GM19238 (cell line): ENCODE measurements around the gene PRLH.

ENCODE experiments used
- DNase-seq: peaks from one replicate; pipeline ENCODE4 v3.0.0; 2011; ENCODE audit warnings: low spot score; ENCODE audit not compliant: insufficient read length

PRLH gene

DNA sequence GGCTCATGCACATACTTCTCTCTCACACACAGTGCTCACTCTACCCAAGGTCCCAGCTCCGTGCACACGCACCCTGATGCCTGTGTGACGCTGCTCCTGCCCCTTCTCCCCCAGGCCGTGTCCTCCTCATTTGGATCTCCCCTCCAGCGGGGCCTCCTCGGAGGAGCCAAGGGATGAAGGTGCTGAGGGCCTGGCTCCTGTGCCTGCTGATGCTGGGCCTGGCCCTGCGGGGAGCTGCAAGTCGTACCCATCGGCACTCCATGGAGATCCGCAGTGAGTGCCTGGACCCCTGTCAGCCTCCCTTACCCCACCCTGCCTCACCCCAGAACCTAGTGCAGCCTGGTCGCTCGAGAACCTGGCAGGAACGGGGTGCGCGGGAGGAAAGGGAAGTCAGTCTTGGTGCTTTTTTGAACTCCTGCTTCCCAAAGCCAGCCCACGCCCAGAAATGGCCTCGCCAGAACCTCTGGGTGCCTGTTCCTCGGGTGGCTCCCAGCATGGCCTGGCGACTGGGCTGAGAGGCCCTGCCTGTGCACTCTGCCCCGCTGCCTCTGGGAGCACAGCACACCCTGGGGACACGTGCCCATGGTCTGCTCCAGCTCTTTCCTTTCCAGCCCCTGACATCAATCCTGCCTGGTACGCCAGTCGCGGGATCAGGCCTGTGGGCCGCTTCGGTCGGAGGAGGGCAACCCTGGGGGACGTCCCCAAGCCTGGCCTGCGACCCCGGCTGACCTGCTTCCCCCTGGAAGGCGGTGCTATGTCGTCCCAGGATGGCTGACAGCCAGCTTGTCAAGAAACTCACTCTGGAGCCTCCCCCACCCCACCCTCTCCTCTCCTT, at the start of gene PRLH:
PRLH (plus strand) TSS at position 174 of the 835 bp plus-strand sequence; CDS start at position 174, 0 bp downstream.
- no peak for DNase-seq

GRCh38 chr2:237517163-237517562, 49.2 kb upstream of the PRLH start:
- no peak for DNase-seq

GRCh38 chr2:237517990-237518389, 48.4 kb upstream of the PRLH start:
- DNase-seq = no peak

DNA sequence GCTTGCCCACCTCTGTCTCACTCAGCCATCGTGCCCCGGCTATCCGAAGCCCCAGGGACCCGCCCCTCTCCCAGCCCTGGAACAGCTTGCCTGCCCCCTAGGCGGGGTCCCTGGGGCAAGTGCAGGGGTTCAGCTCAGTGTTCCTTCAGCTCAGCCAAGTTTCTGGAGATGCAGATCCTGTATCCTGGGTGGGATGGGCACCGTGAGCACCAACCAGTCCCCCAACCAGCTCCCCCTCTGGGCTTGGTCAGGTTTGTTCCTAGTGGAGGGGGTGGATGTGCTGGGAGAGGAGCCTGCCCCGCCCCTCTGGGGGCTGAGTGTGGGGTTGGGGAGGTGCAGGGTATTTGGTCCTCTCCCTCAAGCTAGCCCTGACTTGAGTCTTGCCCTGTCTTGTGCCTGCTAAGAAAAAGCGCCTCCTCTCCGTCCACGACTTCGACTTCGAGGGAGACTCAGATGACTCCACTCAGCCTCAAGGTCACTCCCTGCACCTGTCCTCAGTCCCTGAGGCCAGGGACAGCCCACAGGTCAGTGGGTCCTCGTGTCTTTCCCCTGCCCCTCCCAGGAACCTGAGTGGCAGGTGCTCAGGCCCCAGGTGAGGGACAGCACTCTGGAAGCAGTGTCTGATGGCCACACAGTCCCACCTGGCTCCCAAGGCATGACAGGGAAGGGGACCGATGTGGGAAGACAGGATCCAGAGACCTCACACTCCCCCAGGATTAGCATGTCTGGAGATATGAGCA, 46.7 kb upstream of the PRLH start:
- DNase-seq = no peak

- DNase-seq = no peak
Measured at GRCh38 chr2:237520290-237520689, 46.1 kb upstream of the PRLH start.

DNA sequence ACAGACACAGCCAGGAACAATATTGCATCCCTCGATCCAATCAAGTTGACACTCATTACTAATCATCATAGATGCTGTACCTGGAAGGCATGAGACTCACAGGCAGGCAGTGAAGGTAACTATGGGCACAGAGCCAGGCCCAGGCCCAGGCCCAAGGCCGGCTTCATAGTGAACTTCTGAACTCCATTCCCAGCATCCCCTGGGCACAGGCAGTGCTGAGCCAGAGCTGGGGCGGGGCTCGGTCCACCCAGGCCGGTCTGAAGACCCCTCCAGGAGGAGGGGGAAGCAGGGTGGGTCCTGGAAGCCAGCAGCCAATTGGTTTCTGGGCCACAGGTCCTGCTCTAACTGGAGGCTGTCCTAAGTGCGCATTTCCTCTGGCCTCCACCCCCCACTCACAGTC, 41.7 kb upstream of the PRLH start:
- DNase-seq = no peak

- DNase-seq = no peak
Measured at GRCh38 chr2:237525559-237526157, 40.7 kb upstream of the PRLH start.

- no peak for DNase-seq
Measured at GRCh38 chr2:237527233-237527632, 39.1 kb upstream of the PRLH start.

- no peak for DNase-seq
Measured at GRCh38 chr2:237527766-237528165, 38.6 kb upstream of the PRLH start.

DNA sequence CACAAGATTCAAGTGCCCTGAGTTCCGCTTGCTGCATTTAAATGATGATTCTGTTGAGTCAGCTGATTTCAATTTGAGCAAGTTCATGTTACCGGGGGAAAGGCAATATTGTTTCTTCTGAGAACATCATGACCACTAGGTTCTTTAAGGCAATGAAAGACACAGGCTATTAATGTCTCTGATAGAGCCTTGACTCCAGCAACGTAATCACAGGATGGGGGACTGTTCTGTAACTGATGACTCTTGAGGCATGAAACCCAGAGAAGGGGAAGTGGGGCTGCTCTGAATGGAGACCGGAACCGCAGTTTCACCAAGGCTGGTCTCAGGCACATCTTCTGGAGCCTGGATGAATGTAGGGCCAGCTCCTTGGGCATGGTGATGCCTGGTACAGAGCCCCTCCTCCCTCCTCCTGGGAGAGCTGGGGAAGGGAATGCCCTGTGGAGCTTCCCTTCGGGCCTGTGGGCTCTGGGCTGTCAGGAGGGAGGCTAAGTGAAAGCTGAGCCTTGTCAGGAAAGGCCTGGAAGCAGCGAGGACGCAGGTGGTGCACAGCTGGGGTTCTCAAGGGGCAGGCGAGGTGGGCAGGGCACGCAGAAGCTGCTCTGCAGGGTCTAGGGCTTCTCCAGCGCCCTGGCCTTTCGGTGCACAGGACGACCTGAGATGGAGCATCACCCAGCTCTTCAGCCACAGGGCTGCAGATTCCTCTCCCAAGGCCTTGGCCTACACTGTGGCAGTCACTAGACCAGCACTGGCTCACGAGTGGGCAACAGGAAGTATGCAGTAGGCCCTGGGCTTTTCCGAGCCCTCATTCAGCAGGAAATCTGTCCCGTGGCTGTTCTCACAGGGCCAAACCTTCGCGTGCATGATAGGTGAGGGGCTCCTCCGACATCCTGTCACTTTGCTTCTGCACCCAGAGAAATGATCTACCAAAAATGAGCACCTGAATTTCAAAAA, 36.6 kb upstream of the PRLH start:
- DNase-seq = peak; percentile 76

DNA sequence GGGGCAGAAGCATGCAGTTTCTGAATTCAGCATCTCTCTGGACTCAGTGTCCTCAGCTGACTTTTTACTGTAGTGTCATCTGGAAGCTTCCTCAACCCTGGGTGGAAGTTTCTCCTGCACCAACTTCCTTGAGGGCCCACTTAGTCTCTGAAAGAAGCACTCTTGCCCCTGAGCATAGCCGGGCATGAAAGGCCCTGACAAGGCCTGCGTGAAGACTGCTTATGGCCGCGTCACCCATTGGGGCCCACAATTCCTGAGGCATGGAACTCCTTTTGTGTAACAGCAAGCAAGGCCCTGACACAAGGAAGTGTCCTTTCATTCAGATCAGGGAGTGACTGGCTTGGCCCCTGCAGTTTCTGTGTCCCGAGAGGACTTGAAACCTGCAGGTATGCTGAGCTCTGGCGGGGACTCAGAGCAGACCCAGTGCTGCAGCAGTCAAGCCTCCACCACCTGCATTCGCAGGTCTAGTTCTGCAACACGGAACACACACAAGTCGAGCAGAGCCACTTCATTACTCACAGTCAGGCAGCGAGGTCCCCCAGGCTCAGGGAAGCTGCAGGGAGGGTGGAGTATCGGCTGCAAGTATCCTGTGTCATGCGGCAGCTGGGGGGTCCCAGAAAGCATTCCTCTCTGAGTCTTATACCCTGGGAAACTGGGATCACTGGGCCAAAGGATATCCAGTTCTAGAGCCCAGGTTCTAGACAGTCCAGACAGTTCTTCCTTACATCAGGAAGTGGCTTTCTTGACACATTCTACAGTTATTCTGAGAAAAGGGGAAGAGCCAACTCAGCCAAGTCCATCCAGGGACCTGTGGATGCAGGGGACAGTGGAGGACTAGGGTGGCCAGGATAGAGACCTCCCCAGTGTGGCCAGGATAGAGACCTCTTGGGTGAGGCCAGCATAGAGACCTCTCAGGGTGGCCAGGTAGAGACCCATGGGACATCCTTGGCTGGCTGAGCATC, 35.6 kb upstream of the PRLH start:
- DNase-seq = peak; percentile 67

GRCh38 chr2:237532160-237532559, 34.2 kb upstream of the PRLH start:
- DNase-seq = no peak

DNA sequence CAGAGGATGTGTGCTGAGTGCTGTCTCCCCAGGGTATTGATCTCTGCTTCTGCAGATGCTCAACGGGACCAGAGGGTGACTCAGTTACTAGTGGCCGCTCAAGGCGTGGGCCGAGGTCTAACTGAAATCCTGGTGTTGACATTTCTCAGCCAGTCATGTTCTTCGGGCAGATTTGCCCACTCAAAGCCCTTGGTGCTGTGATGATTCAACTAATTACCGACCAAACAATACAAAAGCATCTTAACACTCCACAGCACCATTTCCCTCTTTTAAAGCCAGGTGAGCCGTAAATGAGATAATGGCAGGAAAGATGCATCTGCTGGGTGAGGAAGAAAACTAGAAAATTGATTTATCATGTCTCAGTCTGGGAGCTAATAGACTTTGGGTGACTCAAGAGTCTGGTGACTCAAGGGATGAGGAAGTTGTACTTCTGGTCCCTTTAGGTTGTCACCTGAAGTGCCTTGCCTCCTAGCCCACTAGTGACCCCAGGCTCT, 32.7 kb upstream of the PRLH start:
- no peak for DNase-seq

DNA sequence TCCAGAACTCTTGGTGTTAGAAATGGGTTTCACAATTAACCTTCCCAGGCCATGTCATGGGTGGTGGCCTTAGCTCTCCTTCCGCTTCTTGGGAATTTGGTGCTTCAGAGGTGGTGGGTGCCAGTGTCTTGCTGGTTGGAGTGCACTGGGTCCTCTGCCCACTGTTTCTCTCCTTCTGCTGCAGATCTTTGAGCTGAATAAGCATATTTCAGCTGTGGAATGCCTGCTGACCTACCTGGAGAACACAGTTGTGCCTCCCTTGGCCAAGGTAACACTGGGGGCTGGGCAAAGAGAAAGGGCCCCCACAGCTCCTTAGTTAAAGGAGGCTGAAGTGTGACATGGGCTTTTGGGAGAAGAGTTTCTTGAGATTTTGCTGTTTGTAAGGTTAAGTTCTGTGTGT, 32.0 kb upstream of the PRLH start:
- DNase-seq = no peak

DNA sequence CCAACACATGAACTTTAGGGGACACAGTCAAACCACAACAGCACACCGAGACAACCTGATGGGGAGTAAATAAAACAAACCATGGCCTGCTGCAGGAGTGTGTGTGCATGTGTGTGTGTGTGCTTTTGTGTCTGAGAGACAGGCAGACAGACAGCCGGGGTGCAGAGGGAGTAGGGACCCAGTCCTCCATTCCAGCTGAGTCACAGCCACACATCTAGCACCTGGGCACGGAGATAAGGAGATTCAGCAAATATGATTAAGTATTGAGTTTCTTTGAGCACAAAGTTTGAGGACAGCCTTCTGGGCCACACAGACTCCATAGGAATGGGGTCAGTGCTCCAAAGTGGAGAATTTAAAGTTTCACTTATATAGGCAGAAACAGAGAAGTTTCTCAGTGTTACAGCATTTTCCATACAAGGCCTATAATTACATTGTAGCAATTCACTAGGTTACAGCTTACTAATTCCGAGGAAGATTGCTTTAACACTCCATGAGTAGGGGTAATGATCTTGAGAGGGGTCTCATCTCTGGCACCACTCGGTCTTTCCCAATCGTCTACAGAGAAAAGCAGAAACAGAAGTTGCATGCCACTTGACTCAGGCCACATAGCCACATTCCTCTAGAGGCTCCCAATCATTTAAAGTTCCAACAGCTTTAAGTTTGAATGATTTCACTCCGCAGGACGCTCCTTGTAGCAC, 30.8 kb upstream of the PRLH start:
- DNase-seq = no peak

GRCh38 chr2:237536083-237536415, 30.3 kb upstream of the PRLH start:
- DNase-seq = no peak

GRCh38 chr2:237536617-237537016, 29.8 kb upstream of the PRLH start:
- DNase-seq = no peak

DNA sequence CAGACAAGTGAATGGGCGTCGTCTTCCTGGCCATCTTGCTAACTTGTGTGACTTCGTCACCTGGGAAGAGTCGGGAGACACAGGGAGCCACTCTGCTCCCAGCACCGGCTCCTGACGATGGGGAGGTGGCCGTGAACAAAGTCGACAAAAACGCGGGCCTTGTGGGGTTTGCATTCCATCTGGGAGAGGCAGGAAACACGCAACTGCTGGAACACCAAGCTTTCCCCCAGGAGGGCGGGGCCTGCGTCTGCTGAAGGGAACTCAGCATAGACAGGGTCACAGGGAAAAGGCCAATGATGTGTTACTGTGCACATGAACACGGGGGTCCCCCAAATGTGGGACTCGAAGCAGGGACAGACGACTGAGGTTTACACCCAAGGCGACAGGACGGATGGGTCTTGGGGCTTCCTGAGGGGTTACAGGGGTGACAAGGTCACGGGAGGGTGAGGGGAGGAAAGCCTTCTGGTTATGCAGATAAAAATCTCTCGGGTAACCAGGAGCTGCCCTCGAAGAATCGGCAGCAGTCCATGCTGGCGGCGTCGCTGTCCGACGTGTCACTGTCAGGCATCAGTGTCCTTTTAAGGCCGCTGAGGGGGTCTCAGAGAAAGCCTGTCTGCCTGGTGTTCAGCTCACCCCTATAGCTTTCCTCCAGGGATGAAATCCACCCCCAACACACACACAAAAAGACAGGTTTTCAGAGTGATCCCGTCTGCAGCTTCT, 28.2 kb upstream of the PRLH start:
- no peak for DNase-seq

GRCh38 chr2:237538901-237539300, 27.5 kb upstream of the PRLH start:
- DNase-seq = no peak
